H1 (cell line): ENCODE measurements around the gene RPUSD1. TPM values are rescaled to one million over a fixed set of nuclear protein-coding genes. Genes with fewer than 3 reads are reported as not detected.

Source experiments
- CTCF ChIA-PET: fragments of 300-600 bp; sonication (Branson Sonifier 250); formaldehyde crosslinking; loops from one replicate; lab custom pipeline; 2021; ENCODE audit not compliant: partially characterized antibody; lab: Charles Lee
- POLR2A ChIA-PET: fragments of 300-600 bp; sonication (Branson Sonifier 250); formaldehyde crosslinking; loops from one replicate; lab custom pipeline; 2021; ENCODE audit warnings: inconsistent platforms; ENCODE audit not compliant: partially characterized antibody; lab: Charles Lee
- DNase-seq, 2 experiments: peaks; one replicate each; pipeline versions ENCODE4 v3.0.0 to v3.0.0-alpha.2; 2010 to 2022; ENCODE audit warnings: low spot score in 2 of 2, low read depth in 1 of 2, mixed read lengths in 1 of 2
- FAIRE-seq: peaks from 2 replicates; lab custom pipeline; 2011; peaks lifted over from hg19 to GRCh38; lab: Jason Lieb, UNC
- H2AFZ ChIP-seq: 2 replicates; pipeline ENCODE4 v1.8.1; 2012; ENCODE audit warnings: low read length, inconsistent platforms
- H2AK5ac ChIP-seq: 2 replicates; pipeline ENCODE4 v1.6.1; 2013; ENCODE audit warnings: low read depth, low read length
- H2BK120ac ChIP-seq: replicated peaks from 2 replicates; pipeline ENCODE3; 2013; ENCODE audit warnings: low read depth, low read length, inconsistent platforms
- H2BK12ac ChIP-seq: 2 replicates; pipeline ENCODE4 v1.6.1; 2013; ENCODE audit warnings: low read depth, low read length
- H2BK15ac ChIP-seq: 2 replicates; pipeline ENCODE4 v1.6.1; 2013; ENCODE audit warnings: low read length
- H2BK20ac ChIP-seq: 2 replicates; pipeline ENCODE4 v1.6.1; 2013; ENCODE audit warnings: low read length
- H2BK5ac ChIP-seq: 2 replicates; pipeline ENCODE4 v1.6.1; 2013; ENCODE audit warnings: low read depth, low read length
- H3K14ac ChIP-seq: 2 replicates; pipeline ENCODE4 v1.6.1; 2013; ENCODE audit warnings: inconsistent platforms; ENCODE audit not compliant: insufficient read length
- H3K18ac ChIP-seq: 2 replicates; pipeline ENCODE4 v1.6.1; 2013; ENCODE audit warnings: low read length; ENCODE audit errors: extremely low read depth
- H3K23ac ChIP-seq: 2 replicates; pipeline ENCODE4 v1.6.1; 2013; ENCODE audit warnings: inconsistent platforms; ENCODE audit not compliant: insufficient read length
- H3K23me2 ChIP-seq: 2 replicates; pipeline ENCODE4 v1.6.1; 2013; ENCODE audit warnings: low read depth, low read length
- H3K27ac ChIP-seq: 2 replicates; pipeline ENCODE4 v1.6.1; 2011; ENCODE audit warnings: low read depth, low read length, inconsistent platforms
- H3K27me3 ChIP-seq, 4 experiments: replicated peaks in 1 of 4; 1 replicate in 1 of 4; 2 replicates in 3 of 4; pipeline versions ENCODE4 v1.6.1 to v1.8.1; 2011 to 2013; ENCODE audit warnings: low read length in 3 of 4, mild to moderate bottlenecking in 3 of 4, inconsistent platforms in 2 of 4, mixed read lengths in 2 of 4, moderate library complexity in 1 of 4; ENCODE audit not compliant: control insufficient read depth in 3 of 4, insufficient read depth in 3 of 4; ENCODE audit errors: extremely low read depth in 1 of 4
- H3K36me3 ChIP-seq, 4 experiments: 2 replicates each; pipeline versions ENCODE4 v1.6.1 to v1.8.1; 2011 to 2013; ENCODE audit warnings: mild to moderate bottlenecking in 4 of 4, low read length in 3 of 4, moderate library complexity in 2 of 4, control low read depth in 1 of 4, inconsistent platforms in 1 of 4; ENCODE audit not compliant: insufficient read depth in 4 of 4, control insufficient read depth in 2 of 4
- H3K4ac ChIP-seq: replicated peaks from 2 replicates; pipeline ENCODE3; 2013; ENCODE audit warnings: low read length, low read depth, mixed read lengths, inconsistent platforms; ENCODE audit not compliant: insufficient read length
- H3K4me1 ChIP-seq, 4 experiments: replicated peaks in 1 of 4; 1 replicate in 1 of 4; 2 replicates in 3 of 4; pipeline versions ENCODE4 v1.6.1 to v1.8.1; 2011 to 2013; ENCODE audit warnings: low read length in 3 of 4, inconsistent platforms in 2 of 4, mixed read lengths in 1 of 4; ENCODE audit not compliant: insufficient read depth in 4 of 4, control insufficient read depth in 3 of 4
- H3K4me2 ChIP-seq, 2 experiments: 2 replicates each; pipeline versions ENCODE4 v1.6.1 to v1.8.1; 2011 to 2013; ENCODE audit warnings: low read depth in 2 of 2, low read length in 2 of 2, control low read depth in 1 of 2, inconsistent platforms in 1 of 2, mild to moderate bottlenecking in 1 of 2; ENCODE audit not compliant: insufficient read depth in 1 of 2
- H3K4me3 ChIP-seq, 4 experiments: fragments of 200-600, 300-600 bp in 1 of 4; sonication (generic), shearing (Covaris generic), sonication (Bioruptor Twin) in 1 of 4; 2 replicates each; pipeline versions ENCODE4 v1.5.1 to v1.8.1; 2011 to 2016; ENCODE audit warnings: low read length in 4 of 4, low read depth in 3 of 4, control low read depth in 2 of 4, inconsistent platforms in 2 of 4, mild to moderate bottlenecking in 2 of 4, mixed read lengths in 1 of 4, moderate library complexity in 1 of 4; ENCODE audit not compliant: insufficient read depth in 2 of 4; ENCODE audit errors: extremely low read depth in 1 of 4
- H3K56ac ChIP-seq: replicated peaks from 2 replicates; pipeline ENCODE3; 2013; ENCODE audit warnings: low read depth, mild to moderate bottlenecking, mixed read lengths, low read length, inconsistent platforms; ENCODE audit not compliant: insufficient read length
- H3K79me1 ChIP-seq: 2 replicates; pipeline ENCODE4 v1.6.1; 2013; ENCODE audit warnings: low read depth, low read length, control low read depth
- H3K79me2 ChIP-seq, 2 experiments: 2 replicates each; pipeline versions ENCODE4 v1.6.1 to v1.8.1; 2012 to 2013; ENCODE audit warnings: low read length in 2 of 2, mild to moderate bottlenecking in 2 of 2, inconsistent platforms in 1 of 2; ENCODE audit not compliant: insufficient read depth in 2 of 2, control insufficient read depth in 1 of 2
- H3K9ac ChIP-seq, 4 experiments: replicated peaks in 1 of 4; 1 replicate in 1 of 4; 2 replicates in 3 of 4; pipeline versions ENCODE4 v1.6.1 to v1.8.1; 2011 to 2013; ENCODE audit warnings: low read depth in 3 of 4, low read length in 3 of 4, control low read depth in 2 of 4, mild to moderate bottlenecking in 2 of 4, moderate library complexity in 2 of 4, inconsistent platforms in 1 of 4; ENCODE audit errors: extremely low read depth in 1 of 4
- H3K9me3 ChIP-seq, 2 experiments: 2 replicates each; pipeline versions ENCODE4 v1.6.1 to v1.8.1; 2012 to 2013; ENCODE audit warnings: mild to moderate bottlenecking in 2 of 2, moderate library complexity in 2 of 2, control low read depth in 1 of 2, inconsistent platforms in 1 of 2, low read depth in 1 of 2, low read length in 1 of 2, mixed read lengths in 1 of 2; ENCODE audit not compliant: insufficient read depth in 2 of 2
- H4K20me1 ChIP-seq, 2 experiments: replicated peaks in 1 of 2; 2 replicates each; pipeline versions ENCODE3 to v1.8.1; 2011 to 2013; ENCODE audit warnings: inconsistent platforms in 2 of 2, low read length in 2 of 2, mild to moderate bottlenecking in 1 of 2; ENCODE audit not compliant: insufficient read depth in 2 of 2, control insufficient read depth in 1 of 2
- H4K5ac ChIP-seq: 2 replicates; pipeline ENCODE4 v1.6.1; 2013; ENCODE audit warnings: low read length, low read depth, mixed read lengths, inconsistent platforms; ENCODE audit not compliant: insufficient read length
- H4K8ac ChIP-seq: 2 replicates; pipeline ENCODE4 v1.8.0; 2013; ENCODE audit warnings: mild to moderate bottlenecking, moderate library complexity, low read length, inconsistent platforms; ENCODE audit not compliant: insufficient read depth; ENCODE audit errors: extremely low read depth
- H4K91ac ChIP-seq: replicated peaks from 2 replicates; pipeline ENCODE3; 2013; ENCODE audit warnings: low read length, mixed read lengths, inconsistent platforms; ENCODE audit not compliant: insufficient read length
- ASH2L ChIP-seq: fragments of 200-600, 300-600 bp; sonication (generic); IDR thresholded peaks from one replicate; pipeline ENCODE4 v1.7.1; 2017; ENCODE audit warnings: low read length
- CTBP2 ChIP-seq: IDR thresholded peaks from 2 replicates; pipeline ENCODE4 v1.7.0; 2011; ENCODE audit warnings: borderline replicate concordance, mild to moderate bottlenecking, moderate library complexity, mixed read lengths, low read length; ENCODE audit not compliant: insufficient read depth, insufficient read length
- FOSL1 ChIP-seq: IDR thresholded peaks from 2 replicates; pipeline ENCODE4 v1.6.1; 2011; ENCODE audit warnings: mild to moderate bottlenecking, low read depth, low read length, moderate library complexity; ENCODE audit not compliant: insufficient read depth
- HDAC6 ChIP-seq: IDR thresholded peaks from one replicate; pipeline ENCODE4 v1.7.1; 2012; ENCODE audit warnings: low read depth, mild to moderate bottlenecking, inconsistent platforms, low read length, moderate library complexity
- MAFK ChIP-seq: IDR thresholded peaks from 2 replicates; pipeline ENCODE4 v1.6.1; 2012; ENCODE audit warnings: low read depth, mild to moderate bottlenecking, improper control_type of control experiment, low read length
- NRF1 ChIP-seq: IDR thresholded peaks from 2 replicates; pipeline ENCODE4 v1.6.1; 2011; ENCODE audit warnings: mild to moderate bottlenecking, low read depth, low read length, improper control_type of control experiment
- SP4 ChIP-seq: IDR thresholded peaks from 2 replicates; pipeline ENCODE4 v1.6.1; 2012; ENCODE audit warnings: low read length, inconsistent platforms
- TEAD4 ChIP-seq: IDR thresholded peaks from 2 replicates; pipeline ENCODE4 v1.6.1; 2012; ENCODE audit warnings: low read depth, low read length, inconsistent platforms, mixed read lengths
- YY1 ChIP-seq: IDR thresholded peaks from 2 replicates; pipeline ENCODE4 v1.6.1; 2011; ENCODE audit warnings: low read depth, mild to moderate bottlenecking, low read length
- WGBS, 2 experiments: shearing (Covaris generic) in 1 of 2; methylation state at CpG; one replicate each; pipeline versions ENCODE4 v1.1.6 to v1.1.7; 2013 to 2015; ENCODE audit warnings: low lambda C conversion rate in 2 of 2, mixed read lengths in 2 of 2, inconsistent platforms in 1 of 2, low coverage in 1 of 2, missing lambda C conversion rate in 1 of 2; ENCODE audit not compliant: insufficient replicate concordance in 2 of 2, insufficient coverage in 1 of 2, insufficient read length in 1 of 2; ENCODE audit errors: extremely low coverage in 1 of 2, missing lambda C conversion rate in 1 of 2; 5-methylcytosine and 5-hydroxymethylcytosine counted together
- polyA plus RNA-seq, 7 experiments: library from polyadenylated mRNA; depleted of rRNA in 3 of 7; stranded (reverse) in 5 of 7; unstranded in 2 of 7; fragments of >200 nt in 5 of 7; fragments of 200-250 nt in 2 of 7; gene quantifications; 1 replicate in 5 of 7; 2 replicates in 1 of 7; 4 replicates in 1 of 7; pipeline versions ENCODE4 v1.2.1 to v1.2.3, GENCODE V29; 2011 to 2013; ENCODE audit warnings: missing spikeins in 2 of 7, mixed read lengths in 2 of 7
- total RNA-seq: library from RNA; stranded (reverse); fragmentation: NEBNext Ultra II Directional; extraction: Animal tissue kit (Norgen Biotek cat#: 25700); gene quantifications from 2 replicates; pipeline ENCODE4 v1.2.1, GENCODE V29; 2021
- TF ChIP-seq, protein P1 (sequence below), 3 experiments: IDR thresholded peaks; 1 replicate in 2 of 3; 2 replicates in 1 of 3; pipeline versions ENCODE4 v1.5.1 to v1.6.1; 2011; ENCODE audit warnings: low read length in 3 of 3, mild to moderate bottlenecking in 3 of 3, inconsistent platforms in 2 of 3, low read depth in 1 of 3, moderate library complexity in 1 of 3; ENCODE audit not compliant: insufficient read depth in 1 of 3; ENCODE audit errors: control extremely low read depth in 1 of 3

The RPUSD1 gene
- total and polyA plus RNA-seq, 2 of the 8 experiments (the other 6 are each of a cell fraction or from before 2014, with no cell fraction given): 32.2 to 61.8 TPM

- Histone ChIP-seq H3K4me2 (no peak overlapping the region), H3K27ac (no peak overlapping the region), H4K20me1 (no peaks in the 10 kb centered on the region), H4K8ac (peak overlapping the region; percentile 77), H4K91ac (no peak overlapping the region), H2AK5ac (no peak overlapping the region), H3K79me2 (no peaks in the 10 kb centered on the region), H3K4me1 (0 out of 7 replicates have a peak, but pooled peaks cover 0 to 1% (median 0%) of the 10 kb centered on the region in 4 experiments), H3K4me3 (no peak overlapping the region), H2BK120ac (no peak overlapping the region), H3K79me1 (no peaks in the 10 kb centered on the region), H2BK5ac (no peak overlapping the region), H4K5ac (no peak overlapping the region), H3K23ac (no peak overlapping the region), H3K9ac (no peak overlapping the region), H3K18ac (no peak overlapping the region), H3K23me2 (no peaks in the 10 kb centered on the region), H3K27me3 (no peaks in the 10 kb centered on the region), H2BK15ac (no peak overlapping the region), H3K9me3 (peaks cover 4 to 54% of the 10 kb centered on the region in 2 experiments; a peak in 3 of 4 replicates), H2BK20ac (no peak overlapping the region), H3K36me3 (no peaks in the 10 kb centered on the region), H2BK12ac (no peak overlapping the region), H3K14ac (no peak overlapping the region), H3K56ac (no peak overlapping the region), H3K4ac (no peak overlapping the region), H2AFZ (no peak overlapping the region)
- CTCF ChIA-PET: no interaction called here
- DNase-seq: no peak
- WGBS, 2 experiments: 93% methylated on average over 35 of the region's 43 CpGs; no CpG with 5 or more reads in 1 of the 2 experiments
- FAIRE-seq: no peak
- POLR2A ChIA-PET: no interaction called here
- TF ChIP-seq SP4 (no peak), HDAC6 (no peak), YY1 (no peak), ASH2L (no peak), FOSL1 (no peak), NRF1 (no peak), CTBP2 (no peak), TEAD4 (no peak), MAFK (no peak)
- TF ChIP-seq, protein P1, sequence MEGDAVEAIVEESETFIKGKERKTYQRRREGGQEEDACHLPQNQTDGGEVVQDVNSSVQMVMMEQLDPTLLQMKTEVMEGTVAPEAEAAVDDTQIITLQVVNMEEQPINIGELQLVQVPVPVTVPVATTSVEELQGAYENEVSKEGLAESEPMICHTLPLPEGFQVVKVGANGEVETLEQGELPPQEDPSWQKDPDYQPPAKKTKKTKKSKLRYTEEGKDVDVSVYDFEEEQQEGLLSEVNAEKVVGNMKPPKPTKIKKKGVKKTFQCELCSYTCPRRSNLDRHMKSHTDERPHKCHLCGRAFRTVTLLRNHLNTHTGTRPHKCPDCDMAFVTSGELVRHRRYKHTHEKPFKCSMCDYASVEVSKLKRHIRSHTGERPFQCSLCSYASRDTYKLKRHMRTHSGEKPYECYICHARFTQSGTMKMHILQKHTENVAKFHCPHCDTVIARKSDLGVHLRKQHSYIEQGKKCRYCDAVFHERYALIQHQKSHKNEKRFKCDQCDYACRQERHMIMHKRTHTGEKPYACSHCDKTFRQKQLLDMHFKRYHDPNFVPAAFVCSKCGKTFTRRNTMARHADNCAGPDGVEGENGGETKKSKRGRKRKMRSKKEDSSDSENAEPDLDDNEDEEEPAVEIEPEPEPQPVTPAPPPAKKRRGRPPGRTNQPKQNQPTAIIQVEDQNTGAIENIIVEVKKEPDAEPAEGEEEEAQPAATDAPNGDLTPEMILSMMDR (IDR thresholded peaks at IDR 0.05; ENCODE audit: control extremely low read depth in 1 of 3, insufficient read depth in 1 of 3, low read depth in 1 of 3, low read length in 3 of 3): no peak
These were observed 42.1 kb upstream of the RPUSD1 start for GRCh38 chr16:830107-830870.
